Measurements from ENCODE around the gene ZFPM1.

ZFPM1 gene

DNA sequence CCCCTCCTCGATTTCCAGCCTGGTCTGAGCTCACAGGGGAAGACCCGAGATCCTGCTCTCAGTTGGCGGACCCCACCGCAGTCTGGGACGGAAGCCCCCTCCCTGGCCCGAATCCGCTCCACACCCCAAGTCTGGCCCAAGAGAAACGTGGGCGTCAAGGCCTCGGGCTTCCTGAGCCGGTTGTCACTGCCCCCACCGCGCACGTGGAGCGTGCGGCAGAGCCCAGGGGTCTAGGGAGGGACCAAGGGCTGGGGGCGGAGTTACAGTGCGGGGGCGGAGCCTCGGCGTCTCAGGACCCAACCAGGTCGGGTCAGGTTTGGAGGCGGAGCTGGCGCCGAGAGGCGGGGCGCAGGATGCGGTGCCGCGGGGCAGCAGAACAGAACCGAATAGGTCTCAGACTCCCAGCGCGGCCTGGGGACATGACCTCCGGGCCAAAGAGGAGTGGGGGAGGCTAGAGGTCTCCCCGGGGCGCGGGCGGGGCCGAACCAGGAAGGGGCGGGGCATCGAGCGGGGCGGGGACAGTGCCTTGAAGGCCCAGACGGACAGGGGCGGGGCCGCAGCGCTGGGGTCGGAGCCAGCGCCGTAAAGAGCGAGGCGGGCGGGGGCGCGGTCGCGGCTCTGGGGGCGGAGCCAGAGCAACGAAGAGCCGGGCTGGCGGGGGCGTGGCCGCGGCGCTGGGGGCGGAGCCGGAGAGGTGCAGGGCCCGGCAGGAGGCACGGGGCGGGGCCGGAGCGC lies 431 bp upstream of the ZFPM1 start:
- peak; percentile 82 for DNase-seq

DNA sequence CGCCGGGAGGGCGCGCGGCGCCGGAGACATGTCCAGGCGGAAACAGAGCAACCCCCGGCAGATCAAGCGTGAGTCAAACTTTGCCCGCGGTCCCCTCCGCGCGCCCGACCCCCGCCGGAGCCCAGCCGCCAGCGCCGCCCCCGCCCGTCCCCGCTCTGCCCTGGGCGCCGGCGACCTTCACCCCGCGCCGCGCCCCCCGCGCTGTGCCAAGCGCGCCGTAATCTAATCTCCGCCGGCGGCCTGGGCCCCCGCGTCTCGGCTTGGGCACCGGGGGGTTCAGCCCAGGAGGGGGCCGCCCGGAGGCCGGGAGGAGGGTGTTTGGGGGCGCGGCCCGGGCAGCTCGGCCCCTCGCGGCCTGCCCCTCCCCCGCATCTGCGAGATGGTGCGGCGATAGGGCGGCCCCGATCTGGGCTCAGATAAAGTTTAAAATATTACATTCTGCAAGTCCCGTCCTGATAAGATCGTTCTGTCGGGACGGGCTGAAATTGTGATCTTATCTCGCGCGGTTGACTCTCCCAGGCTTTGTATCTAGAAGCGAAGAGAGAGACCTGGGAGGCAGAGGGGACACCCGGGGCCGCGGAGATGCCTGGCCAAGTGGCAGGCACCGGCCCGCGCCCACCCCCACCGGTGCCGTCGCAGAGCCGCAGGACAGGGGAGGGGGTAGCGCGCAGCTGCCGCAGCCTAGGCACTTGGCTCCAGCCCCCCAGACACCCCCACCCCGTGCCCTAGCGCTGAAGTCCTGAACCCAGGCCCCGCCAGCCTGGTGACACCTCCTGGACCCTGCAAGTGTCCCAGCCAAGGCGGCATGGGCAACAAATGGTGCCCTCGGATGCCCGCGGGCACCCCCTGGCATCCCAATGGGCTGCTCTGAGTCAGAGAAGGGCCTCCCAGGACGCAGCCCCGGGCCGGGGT lies 787 bp downstream of the ZFPM1 start:
- no peak for DNase-seq

DNA sequence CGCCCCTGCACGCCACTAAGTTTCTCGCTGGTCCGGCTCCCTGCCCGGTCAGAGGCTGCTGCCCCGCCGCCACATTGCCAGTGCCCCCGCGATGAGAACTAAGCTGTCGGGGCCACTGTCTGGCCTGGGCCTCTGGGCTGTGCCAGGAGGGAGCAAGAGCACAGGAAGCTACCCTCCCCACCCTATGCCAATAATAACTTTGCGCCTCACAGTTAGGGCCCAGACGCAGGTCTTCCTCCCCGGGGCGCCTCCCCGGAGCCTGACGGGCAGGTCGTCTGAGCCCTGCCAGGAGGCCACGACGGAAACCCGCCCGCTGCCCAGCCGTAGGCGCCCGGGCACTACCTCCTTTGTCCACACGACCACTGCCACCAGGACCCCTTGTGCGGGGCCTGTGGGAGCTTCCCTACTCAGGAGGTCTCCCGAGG lies 1.5 kb downstream of the ZFPM1 start:
- no peak for DNase-seq

DNA sequence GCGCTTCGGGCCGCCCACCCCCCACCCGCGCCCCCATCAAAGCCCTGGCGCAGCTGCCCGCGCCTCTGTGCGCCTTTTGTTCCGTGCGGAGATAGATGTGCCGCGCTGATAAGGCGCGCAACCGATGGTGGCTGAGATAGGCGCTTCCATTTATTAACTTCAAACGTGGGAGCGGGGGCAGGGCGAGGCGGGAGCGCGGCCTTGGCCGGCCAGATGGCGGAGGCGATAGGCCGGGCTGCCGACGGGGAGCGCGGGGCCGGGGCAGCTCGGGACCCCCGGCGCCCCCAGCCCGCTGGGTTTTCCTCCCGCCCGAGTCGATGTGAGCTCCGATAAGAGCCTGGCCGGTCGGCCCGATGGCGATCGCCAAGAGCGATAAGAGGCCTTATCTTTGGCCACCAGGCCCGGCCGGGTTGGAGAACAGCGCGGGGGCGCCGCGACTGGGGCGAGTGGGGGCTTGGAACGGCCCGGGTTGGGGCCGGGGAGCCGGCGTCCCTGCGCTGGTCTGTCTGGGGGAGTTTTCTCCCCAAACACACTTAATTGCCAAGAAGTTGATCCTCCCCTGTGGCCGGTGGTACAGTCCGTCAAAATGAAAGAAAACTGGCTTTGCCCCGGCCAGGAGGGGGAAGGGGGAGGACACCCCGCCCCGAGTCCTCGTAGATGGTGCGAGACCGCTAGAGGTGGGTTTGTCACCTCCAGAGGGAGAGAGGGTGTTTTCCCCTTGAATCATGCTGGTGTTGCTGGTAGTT lies 2.7 kb downstream of the ZFPM1 start:
- DNase-seq, result no peak

DNA sequence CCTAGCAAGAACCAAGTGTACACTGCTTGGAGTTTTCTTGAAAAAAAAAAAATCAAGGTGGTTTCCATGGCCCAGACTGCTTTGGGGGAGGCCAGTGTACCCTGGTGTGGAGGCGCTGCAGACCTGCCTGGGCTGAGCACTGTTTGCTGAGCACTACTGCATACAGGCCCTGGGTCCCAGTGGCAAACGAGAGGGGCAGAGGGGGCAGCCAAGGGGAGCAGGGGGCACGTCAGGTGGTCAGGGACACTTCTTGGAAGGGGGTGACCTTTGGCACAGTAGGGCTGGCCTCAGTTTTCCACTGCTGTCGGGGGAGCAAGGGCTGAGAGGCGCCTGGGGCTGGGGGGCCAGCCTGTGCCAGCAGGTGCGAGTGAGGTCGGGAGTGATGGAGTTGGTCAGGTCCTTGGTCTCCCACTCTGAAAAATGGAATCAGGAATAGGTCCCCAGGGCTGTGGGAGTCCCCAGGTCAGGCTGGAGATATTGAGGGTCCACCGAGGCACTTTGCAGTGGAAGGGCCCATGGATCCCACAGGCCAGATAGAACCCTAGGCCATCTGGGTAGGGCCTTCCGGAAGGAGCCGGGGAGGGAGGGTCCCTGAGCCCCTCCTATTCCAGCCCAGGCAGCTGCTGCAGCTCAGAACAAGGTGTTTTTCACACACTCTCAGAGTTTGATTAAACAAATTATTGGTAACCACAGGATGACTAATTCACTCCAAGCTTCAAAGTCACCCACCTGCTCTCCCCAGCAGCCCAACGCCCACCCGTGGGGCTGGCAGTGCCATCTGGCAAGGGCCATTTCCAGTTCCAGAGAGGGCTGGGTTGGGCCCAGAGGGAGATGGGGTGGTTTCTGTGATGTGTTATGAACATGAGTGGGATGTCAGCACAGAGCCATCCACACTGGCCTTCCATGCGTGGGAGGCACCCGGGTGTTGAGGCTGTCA lies 3.5 kb downstream of the ZFPM1 start:
- DNase-seq, result peak; percentile 67

DNA sequence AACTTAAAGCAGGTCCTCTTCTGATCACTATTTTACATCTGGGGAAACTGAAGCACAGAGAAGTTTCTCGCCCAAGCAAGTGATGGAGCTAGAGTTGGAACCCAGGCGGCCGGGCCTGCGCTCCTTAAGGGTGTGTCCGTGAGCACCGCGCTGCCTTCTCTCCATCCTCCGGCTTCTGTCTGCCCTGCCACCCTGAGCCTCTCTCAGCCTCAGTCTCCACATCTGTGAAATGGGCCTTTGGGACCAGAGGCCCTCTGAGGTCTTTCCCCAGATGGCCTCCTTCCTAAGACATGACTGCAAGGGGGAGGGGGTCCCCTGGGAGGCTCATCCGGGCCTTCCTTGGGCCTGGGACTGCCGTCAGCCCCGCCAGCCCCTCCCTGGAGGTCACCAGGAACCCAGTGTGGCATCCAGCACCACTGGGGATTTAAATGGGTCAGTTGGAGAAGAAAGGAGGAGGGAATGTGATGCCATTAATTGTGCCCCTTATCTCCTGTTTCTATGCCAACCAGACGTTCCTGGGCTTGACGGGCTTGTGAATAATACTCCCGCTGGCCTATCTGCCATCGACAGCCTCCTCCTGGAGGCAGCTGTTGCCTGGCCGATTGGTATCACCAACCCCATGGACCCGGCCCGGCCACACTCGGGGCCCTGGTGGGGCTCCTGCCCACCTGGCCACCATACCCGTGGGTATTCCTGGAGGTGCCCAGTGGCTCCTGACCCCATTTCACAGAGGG lies 5.1 kb downstream of the ZFPM1 start:
- DNase-seq, result no peak

DNA sequence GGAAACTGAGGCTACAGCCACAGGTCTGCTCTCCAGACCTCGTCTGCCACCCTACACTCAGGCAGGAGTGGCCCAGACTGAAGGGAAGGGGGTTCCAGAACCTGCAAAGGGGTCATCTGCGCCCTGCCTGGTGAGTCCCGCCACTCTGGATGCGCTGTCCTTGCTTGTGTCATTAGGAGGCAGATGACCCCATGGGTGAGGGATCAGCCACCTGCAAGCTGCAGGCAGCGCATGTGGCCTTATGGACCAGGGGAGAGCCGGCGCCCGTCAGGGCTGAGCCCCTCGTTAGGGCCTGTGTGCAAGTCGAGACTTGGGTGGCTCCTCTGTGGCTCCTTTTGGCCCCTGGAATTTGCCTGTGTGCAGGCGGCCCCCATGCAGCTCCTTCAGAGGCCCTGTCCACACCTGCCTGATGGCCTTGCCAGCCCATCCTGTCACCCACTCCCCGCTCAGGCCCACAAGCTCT lies 5.7 kb downstream of the ZFPM1 start:
- DNase-seq, result no peak

DNA sequence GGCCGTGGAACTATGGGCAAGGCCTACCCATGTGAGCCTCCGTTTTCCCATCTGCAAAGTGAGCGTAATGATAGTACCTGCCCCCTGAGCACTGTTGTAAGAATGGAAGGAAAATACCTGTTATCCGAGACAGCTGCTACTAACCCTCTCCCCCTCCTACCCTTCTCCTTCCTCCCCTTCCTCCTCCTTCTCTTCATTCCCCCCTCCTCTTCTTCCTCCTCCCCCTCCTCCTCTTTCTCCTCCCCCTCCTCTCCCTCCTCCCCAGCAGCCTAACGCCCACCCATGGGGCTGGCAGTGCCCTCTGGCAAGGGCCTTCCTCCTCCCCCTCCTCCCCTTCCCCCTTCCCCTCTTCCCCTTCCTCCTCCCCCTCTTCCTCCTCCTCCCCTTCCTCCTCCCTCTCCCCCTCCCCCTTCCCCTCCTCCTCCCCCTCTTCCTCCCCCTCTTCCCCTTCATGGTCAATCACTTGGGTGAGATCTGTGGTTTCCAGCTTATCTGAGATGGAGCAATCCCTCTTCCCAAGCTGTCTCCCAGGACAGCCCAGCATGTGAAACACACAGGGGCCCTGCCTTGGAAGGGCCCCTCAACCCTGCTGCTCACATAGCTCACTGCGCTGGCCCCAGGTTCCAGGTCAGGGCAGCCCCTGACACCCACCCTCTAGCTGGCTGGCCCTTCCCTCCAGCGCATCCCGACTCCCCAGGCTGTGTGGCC lies 6.4 kb downstream of the ZFPM1 start:
- no peak for DNase-seq

DNA sequence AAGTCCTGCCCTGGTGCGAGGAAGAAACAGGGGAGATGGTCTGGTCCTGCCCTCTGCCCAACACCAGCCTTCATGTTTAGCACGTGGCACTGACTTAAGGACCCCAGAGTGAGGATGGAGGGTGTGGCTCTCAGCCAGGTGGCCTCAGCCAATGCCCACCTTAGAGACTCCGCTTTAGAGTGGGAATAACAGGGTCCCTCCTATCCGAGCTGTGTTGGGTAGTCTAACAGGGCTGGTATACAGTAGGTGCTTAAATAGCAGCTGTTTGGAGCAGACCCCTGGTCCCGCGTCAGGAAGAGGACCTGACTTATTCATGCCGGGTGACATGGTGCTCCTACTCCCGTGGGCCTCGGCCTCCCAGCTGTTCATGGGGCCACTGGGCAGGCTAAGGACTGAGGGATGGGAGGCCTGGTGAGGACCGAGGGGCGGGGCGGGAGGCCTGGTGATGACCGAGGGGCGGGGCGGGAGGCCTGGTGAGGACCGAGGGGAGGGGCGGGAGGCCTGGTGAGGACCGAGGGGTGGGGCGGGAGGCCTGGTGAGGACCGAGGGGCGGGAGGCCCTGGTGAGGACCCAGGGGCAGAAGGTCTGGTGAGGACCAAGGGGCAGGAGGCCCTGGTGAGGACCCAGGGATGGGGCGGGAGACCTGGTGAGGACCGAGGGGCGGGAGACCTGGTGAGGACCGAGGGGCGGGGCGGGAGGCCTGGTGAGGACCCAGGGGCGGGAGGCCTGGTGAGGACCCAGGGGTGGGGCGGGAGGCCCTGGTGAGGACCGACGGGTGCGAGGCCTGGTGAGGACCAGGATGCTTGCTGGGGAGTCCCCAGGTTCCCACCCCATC lies 7.6 kb downstream of the ZFPM1 start:
- DNase-seq, result no peak

DNA sequence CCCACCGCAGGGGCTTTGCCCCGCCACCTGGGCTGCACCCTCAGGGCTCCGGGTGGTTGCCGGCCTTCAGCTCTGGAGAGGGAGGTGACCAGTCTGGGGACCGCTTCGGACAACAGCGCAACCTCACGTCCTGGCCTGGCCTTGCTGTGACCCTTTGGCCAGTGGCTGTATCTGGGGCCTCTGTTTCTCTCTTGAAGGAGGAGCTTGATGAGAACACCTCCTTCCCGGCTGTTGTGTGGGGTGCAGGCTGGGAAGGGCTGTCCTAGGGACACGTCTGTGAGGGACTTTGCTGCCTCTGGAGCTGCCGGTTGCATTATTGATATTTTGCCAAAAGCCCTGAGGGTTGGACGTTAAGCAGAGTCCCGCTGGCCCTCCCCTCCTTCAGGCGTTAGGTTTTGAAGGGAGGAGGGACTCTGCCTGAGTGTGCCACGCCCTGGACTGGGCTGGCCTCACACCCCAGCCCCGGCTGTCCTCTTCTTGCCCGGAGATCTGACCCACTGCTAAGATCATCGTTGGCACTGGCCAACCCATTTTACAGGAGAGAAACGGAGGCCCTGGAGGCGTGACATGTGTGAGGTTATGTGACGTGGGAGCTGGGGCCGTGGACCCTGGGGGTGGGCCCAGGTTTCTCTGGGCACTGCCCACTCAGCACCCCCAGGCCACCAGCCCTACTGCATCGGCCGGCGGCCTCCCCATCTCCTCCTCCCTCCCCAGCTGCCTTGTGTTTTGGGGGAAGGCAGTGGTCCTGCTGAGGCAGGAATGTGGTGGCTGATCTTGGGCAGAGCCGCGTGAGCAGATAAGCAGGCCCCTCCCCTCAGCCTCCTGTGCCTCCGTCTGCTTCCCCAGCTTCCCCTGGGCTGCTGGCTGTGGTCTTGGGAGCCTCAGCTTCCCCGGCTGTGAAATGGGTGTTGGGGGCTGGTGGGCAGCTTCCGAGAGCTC lies 8.5 kb downstream of the ZFPM1 start:
- no peak for DNase-seq

DNA sequence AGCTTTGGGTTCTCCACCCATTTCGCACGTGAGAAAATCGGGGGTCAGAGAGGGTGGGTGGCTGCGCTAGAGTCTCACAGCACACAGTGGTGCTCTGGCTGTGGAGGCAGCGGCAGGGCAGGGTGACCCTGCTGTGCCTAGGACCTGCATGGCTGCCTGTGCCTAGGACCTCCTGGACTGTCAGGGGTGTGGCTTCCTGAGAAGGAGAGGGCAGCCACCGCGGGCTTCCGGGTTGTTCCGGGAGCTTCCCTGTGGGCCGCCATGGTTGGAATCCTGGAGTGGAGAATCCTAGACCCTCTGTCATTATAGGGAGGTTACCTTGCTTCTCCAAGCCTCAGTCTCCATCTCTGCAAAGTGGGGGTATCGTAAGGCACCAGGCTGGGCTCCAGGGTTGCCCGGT lies 9.3 kb downstream of the ZFPM1 start:
- no peak for DNase-seq

DNA sequence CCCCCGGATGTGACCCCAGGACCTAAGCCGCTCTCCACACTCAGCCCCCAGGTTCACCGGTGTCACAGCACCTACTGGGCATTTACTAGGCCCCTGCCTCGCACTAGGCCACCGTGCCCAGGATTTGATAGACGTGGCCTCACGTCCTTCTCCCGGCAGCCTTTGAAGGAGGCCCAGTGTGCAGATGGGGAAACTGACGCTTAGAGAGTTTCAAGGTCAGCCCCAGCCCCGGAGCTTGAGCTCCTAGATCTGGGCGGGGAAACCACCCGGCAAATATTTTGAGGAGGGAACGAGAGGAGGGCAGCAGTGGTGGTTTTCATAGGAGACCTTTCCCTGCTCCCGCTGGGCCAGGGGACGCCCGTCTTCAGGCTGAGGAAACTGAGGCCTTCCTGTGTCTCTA lies 10.3 kb downstream of the ZFPM1 start:
- no peak for DNase-seq

DNA sequence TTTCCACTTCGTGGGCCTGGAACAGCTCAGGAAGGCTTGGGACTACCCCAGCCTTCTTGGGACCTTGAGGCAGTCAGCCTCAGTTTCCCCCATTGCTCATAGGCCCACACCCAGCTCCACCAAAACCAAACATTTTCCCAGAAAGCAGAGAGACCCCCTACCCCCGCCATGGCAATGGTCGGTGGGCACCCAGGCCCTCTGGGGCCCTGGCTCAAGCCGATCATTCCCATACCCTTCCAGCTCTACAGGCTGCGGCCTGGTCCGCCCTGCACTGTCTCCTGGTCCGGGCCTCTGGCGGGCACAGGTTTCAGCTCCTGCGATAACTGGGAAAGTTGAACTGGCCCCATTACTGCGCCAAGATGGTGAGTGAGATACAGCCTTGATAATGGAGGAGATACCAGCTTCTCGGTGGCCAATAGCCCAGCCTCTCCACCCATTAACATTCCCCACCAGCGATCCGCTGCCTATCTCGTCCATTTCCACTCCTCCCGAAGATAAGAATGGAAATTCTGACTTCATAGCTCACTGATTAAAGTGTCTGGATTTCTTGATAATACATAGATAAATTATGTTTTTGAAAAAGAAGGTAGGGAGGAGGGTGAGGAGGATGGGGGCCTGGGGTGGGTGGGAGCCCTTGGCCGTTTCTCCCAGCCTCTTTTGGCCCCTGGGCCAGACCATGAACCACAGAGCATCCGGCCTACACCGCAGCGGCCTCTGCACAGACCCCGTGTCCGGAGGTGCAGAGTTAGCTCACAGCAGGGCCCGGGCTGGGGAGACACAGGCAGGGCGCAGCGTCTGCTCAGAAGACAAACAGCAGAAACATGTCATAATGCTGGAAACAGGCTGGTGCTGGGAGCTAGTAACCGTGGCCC lies 11.6 kb downstream of the ZFPM1 start:
- no peak for DNase-seq

DNA sequence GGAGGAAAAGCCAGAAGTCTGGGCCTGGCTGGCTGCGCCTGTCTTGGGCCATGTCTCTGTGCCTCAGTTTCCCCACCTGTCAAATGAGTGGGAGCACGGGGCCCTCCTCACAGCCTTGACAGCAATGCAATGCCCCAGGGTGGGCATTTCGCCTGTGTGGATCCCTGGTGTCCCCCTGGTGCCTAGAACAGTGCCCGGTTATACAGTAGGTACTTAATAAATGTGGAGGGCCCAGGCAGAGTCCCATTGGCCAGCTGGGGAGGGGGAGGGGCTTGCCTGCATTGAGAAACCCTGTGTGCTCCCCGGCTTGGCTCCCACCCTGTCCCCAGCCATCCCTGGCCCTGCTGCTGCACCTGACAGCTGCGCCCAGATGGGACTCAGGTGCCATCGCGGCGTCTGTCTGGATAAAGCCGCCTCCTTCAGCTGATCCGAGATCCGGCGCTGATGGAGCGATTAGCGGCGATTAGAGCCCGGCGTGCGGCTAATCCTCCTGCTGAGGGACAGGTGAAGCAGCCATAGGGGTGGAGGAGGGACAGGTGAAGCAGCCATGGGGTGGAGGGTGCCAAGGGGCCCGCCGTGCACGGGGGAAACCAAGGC lies 12.4 kb downstream of the ZFPM1 start:
- no peak for DNase-seq

DNA sequence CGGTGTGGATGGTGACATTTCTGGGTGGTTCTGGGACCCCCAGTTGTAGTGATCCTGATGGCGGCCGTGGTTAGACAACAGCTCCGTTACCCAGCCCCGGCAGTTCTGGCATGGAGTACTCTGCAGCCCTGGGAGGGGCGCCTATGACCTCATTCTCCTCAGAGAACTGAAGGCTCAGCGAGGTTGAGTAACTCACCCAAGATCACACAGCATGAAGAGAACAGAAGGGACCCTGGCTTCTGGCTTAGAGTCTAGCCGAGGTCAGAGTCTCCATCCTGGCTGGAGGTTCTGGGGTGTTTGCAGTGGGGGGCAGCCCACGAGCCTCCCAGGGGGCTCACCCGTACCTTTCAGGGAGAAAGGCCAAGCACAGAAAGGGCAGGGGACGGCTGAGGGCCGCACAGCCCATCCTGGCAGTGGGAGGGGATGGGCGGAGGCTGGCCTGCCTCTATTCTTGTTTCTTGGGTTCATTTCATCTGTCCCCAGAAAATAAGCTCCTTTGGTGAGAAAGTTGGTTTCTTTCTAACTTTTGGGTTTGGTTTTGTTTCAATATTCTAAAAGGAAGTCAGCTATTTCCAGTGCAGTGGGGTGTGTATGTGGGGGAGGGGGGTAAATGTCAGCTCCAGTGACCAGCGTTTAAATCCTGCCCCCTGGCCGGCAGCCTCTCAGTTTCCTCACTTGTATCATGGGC lies 13.2 kb downstream of the ZFPM1 start:
- DNase-seq, result no peak

DNA sequence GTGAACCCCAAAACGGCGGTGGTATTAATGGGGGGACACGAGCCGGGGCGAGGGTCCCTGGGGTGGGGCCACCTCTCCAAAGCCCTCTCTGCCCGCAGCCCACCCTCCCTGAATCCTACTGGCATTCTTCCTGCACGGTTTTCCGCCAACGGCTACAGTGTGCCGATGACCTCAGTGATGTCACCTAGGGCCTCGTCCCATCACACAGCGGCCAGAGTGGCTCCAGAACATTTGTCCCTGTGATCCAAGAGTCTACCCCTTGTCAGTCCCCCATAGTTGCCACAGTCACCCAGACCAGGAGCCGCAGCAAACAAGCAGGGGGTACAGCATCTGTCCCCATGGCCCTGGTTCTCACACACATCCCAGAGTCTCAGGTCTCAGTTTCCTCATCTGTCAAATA lies 13.9 kb downstream of the ZFPM1 start:
- DNase-seq, result no peak

DNA sequence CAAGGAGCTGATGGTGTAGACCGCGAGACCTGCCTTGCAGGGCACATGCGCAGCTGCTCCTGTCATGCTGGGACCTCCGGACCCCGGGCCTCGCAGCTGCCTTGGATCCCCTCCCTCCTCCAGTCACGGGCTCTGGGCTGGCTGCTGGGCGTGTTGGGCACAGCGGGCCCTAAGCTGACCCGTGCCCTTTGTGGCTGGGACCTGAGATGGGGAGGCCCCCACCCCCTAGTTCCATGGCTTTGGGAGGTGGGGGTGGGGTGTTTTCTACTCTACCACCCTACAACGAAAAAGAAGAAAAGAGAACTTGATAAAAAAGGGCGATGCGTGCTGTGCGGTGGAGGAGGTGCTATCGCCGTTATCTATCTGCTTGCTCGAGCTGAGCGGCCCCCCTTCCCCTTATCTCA lies 14.5 kb downstream of the ZFPM1 start:
- no peak for DNase-seq

Measured in NCI-H526 treated with DMSO at 0.1 percent for 48 hours (cell line).